HS-5 (cell line): Measurements from ENCODE around the gene UBE2D1.

ENCODE experiments used
- DNase-seq: peaks from one replicate; pipeline ENCODE4 v3.0.0-alpha.2; 2012; ENCODE audit warnings: low read depth

The UBE2D1 gene

GRCh38 chr10:58334817-58335305, at the start of gene UBE2D1:
TSS of gene UBE2D1 (plus strand) at chr10:58335006. CDS start at chr10:58335202, 196 bp downstream.
- DNase-seq, result no peak

DNA sequence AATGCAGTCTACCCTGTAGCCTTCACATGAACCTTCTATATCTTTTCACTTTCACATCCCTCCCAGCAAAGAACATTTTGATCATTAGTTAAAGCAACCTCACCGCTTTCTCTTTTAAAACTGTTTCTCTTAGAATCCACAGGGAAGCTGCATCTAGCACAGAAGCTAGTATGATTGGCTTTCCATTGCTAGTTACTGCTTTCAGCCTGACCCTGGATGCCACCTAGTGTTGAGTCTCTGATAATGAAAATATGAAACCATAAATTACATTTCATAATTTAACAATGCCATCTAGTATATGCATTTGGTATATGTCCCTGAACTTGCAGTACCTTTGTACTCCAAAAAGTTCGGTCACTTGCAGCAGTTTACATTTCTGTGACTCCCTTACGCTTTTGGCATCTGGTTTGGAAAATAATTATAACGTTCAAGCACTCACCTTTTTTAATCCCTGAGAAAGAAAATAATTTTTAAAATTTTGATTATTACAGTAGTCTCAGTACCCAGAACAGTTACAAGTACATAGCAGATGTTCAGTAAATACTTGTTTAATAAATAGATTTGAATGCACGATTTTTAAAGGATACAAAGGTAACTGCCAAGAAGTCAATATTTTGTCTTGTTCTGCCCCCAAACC, 43.1 kb upstream of the UBE2D1 start:
- no peak for DNase-seq

DNA sequence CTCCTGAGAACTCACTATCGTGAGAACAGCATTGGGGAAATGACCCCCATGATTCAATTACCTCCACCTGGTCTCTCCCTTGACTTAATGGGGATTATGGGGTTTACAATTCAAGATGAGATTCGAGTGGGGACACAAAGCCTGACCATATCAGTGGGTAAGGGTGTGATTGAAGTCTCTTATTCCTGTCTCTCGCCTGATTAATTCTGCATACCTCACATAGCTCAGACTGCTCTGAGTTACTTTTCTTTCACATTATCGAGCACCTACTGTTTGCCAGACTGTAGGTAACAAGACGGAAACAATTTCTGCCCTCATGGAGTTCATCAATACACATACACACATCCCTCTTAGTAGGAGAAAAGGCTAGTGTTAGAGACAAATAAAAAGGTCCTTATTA, 40.8 kb upstream of the UBE2D1 start:
- DNase-seq, result no peak

DNA sequence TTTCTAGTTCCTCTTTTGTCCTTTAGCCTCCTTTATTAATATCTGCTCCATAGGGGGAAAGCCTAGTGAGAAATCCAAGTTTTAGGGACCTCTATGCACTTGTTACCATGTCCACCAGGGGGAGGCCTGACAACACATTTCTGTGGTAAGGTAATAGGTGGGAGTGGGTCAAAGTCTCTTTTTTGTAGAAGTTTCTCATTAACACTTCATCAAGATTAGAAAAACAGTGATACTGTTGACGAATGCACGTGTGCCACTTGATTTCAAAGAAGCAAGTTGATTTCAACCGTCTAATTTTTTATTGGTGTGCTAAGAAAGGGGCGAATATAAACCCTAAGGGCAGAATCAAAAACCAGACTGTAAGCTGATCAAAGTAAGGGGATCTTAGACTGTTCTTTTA, 35.2 kb upstream of the UBE2D1 start:
- no peak for DNase-seq

GRCh38 chr10:58300676-58301075, 34.1 kb upstream of the UBE2D1 start:
- DNase-seq, result no peak

DNA sequence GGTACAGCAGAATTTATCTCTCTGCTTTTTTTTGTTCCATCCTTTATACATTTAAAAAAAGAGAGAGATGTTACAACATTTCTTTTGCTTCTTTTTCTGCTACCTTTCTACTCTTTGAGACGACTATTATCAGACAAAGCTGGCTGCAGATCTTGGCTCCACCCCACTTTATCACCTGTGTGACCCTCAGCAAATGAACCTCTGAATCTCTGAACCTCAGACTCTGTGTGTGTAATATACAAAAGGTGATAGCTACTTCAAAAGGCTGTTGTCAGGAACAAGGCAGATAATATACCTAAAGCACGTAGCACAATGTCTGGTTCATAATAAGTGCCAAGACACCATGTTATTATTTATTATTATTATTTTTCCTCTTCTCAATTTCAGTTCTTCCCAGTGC, 32.6 kb upstream of the UBE2D1 start:
- DNase-seq, result no peak

DNA sequence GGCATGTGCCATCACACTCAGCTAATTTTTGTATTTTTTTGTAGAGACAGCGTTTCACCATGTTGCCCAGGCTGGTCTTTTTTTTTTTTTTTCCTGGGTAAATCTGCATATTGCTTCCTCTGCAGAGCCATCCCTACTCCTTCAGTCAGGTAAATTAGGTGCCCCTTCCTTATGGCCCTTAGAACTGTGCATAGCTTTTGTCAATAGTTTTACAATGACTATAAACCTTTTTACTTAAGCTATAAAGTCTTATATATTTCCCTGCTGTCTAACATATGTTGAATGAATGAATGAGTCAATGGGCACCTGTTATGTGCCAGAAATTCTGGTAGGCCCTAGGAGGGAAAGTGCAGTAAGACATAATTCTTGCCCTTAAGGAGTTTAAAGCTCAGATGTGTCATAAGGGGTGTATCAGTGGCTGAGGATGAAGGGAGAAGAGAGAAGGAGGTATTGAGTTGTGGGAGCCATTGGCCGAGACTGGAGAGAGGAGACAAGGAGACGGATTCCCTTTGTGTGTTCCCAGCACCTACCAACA, 30.6 kb upstream of the UBE2D1 start:
- DNase-seq, result no peak

GRCh38 chr10:58305821-58306220, 29.0 kb upstream of the UBE2D1 start:
- no peak for DNase-seq

DNA sequence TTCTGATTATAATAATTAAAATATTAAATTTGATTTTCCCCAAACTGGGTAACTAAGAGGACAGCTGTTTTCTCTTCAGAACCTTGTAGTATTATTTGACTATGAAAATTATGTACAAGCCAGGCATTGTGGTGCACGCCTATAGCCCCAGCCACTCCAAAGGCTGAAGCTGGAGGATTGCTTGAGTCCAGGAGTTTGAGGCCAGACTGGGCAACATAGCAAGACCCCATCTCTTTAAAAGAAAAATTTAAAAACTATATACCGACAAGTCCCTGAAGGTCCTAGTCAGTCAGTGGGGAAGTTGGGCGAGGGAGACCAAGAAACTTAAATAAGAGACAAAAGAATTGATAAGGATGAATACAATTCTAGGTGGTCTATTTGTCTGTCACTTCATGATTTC, 27.1 kb upstream of the UBE2D1 start:
- DNase-seq, result no peak

- DNase-seq, result no peak
Observed at GRCh38 chr10:58311026-58311425, 23.8 kb upstream of the UBE2D1 start.

DNA sequence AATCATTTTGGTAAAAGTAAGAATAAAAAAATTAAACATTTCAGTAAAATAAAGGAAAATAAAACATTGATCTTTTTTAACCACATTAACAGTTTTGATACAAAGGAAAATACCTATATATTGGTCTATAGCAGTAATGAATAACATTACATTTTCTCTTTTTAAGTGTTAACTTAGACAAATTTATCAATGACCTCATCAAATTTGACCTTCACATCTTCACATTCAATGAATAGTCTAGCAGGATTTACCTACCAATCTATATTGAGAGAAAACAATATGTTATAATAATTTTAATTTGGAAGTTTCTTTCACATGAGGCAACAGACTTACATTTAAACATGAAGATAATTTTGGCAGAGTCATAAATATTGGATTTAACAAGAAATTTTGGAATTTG, 17.9 kb upstream of the UBE2D1 start:
- DNase-seq, result no peak

DNA sequence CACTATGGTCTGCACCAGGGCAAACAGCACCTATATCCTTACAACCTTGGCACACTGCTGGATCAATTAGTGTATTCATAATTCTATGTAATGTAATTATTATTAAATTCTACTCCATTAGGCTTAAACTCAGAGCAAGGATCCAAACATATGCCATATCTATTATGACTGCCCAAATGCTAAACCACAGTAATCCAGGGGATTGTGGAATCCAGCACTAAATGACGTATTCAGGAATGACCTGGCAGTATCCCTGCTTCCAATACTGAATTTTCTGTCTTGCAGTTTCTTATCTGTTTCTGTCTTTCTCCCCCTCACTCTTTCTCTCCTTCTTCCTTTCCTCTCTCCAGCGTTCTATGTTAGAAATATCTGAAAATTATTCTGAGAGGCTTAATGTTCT, 16.5 kb upstream of the UBE2D1 start:
- DNase-seq, result no peak

DNA sequence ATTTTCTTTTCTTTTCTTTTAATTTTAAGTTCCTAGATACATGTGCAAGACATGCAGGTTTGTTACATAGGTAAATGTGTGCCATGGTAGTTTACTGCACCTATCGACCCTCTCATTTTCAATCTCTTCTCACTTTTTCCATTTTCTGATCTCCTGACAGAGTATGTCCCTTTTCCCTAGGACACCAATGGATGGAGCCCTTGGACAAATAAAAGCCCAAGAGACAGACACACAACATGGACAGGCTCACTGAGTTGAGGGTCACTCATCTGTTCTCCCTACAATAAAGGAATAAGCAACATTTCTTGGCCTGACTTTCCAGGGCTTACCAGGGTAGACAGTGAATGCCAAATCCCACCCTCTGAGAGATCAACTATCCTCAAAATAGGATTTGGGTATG, 15.2 kb upstream of the UBE2D1 start:
- DNase-seq, result no peak

DNA sequence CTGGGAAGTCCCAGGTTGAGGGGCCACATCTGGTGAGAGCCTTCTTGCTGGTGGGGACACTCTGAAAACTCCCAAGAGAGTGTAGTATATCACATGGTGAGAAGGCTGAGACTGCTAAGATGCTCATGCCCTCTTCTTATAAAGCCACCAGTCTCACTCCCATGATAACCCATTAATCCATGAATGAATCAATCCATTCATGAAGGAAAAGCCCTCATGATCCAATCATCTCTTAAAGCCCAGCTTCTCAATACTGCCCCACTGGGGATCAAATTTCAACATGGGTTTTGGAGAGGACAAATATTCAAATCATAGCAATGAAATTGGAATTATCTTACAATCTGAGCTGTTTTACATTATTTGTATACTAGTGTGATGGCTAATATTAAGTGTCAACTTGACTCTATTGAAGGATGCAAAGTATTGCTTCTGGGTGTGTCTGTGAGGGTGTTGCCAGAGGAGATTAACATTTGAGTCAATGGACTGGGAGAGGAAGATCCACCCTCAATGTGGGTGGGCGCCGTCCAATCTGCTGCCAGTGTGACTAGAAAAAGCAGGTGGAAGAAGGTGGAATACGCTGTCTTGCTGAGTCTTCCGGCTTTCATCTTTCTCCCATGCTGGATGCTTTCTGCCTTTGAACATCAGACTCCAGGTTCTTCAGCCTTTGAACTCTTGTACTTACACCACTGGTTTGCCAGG, 14.3 kb upstream of the UBE2D1 start:
- DNase-seq, result no peak

DNA sequence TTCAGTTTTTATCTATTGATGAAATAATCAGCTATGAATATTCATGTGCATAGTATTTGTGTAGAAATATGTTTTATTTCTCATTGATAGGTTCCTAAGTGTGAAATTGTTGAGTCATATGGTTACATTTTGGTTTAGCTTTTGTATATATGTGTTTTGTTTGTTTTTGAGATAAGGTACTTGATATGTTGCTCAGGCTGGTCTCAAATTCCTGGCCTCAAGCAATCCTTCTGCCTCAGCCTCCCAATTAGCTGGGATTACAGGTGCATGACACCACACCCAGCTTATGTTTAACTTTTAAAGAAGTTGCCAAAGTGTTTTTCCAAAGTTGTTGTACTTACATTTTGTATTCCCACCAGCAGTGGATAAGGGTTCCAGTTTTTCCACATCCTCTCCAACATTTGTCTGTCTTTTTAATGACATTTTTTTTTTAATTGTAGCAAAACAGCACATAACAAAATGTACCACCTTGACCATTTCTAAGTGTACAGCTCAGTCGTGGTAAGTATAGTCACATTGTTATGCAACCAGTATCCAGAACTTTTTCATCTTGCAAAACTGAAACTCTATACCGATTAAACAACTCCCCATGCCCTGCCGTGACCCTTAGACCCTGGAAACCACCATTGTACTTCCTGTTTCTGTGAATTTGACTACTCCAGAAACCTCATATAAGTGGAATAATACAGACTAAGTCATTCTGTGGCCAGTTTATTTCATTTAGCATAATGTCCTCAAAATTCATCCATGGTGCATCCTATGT, 12.6 kb upstream of the UBE2D1 start:
- no peak for DNase-seq

DNA sequence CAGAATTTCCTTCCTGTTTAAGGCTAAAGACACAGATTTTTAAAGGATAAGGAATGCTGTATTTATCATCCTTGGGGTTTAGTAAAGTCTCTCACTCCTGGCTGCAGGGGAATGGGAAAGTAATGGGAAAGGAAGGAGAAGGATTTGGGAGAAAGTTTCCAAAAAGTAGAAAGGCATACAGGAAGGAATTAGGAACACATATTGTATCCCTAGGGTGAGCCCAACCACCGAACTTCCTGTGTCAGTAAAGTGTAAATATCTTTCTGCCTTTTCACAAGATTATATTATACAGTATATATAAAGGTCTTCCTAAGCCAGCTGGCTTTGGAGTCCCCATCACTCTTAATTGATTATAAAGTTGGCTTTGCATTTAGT, 12.0 kb upstream of the UBE2D1 start:
- DNase-seq, result no peak

DNA sequence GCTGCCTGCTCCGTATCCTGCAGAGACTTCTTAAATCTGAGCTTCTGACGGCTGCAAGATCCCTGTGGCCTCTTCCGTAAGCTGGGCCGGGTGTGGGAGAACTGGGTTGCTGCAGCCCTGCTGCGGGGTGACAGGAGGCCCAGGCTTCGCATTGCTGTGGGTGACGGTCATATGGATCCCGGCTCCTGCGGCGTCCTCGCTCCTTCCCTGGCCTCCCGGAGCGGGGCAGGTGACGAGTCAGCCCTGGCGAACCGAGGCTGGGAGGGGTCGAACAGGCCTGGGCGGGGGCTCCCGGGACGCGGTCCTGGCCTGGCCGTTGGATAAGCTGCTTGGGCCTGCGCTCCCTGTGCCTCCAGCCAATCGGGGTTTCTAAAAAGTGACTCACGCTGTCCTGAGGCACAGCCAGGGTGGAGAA, 7.8 kb upstream of the UBE2D1 start:
- DNase-seq, result no peak

GRCh38 chr10:58328233-58328632, 6.6 kb upstream of the UBE2D1 start:
- DNase-seq, result no peak

DNA sequence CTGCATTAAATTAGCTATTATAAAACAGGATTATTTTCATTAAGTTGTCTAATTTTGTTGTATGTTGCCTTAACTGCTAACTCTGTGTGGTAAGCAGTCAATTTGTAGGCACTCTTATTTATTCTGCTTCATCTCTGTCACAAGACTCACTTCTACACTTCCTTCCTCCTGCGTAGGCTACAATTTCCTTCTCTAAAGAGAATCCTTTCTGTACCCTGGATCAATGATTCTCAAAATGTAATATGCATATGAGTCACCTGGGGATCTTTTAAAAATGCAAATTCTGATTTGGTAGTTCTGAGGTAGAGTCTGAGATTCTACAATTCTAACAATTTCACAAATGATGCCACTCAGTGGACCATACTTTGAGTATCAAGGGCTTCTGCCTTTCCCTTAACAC, 4.4 kb upstream of the UBE2D1 start:
- no peak for DNase-seq

- DNase-seq, result no peak
Observed at GRCh38 chr10:58331646-58332045, 3.2 kb upstream of the UBE2D1 start.

GRCh38 chr10:58335306-58336005, 650 bp downstream of the UBE2D1 start:
- peak; percentile 48 for DNase-seq

- DNase-seq, result no peak
Observed at GRCh38 chr10:58336242-58336641, 1.4 kb downstream of the UBE2D1 start.
